HCT116 (cell line): ENCODE measurements around the gene TFDP1. TPM values are rescaled to one million over a fixed set of nuclear protein-coding genes. Genes with fewer than 3 reads are reported as not detected.

Experiments used
- ATAC-seq: fragments of 200-7000 bp; cut with Tn5 transposase; 2 replicates; pipeline ENCODE4 v1.9.1; 2020; ENCODE audit warnings: mild to moderate bottlenecking, moderate library complexity
- BruUV-seq: library from RNA; stranded (reverse); fragments of 400-500 nt; replicated peaks from 2 replicates; lab custom pipeline; 2021; lab: Mats Ljungman, UMichigan
- CTCF ChIA-PET: fragments of 300-600 bp; sonication (Branson Sonifier 250); formaldehyde crosslinking; loops from one replicate; lab custom pipeline; 2021; ENCODE audit warnings: antibody characterized with exemption; lab: Charles Lee
- POLR2A ChIA-PET: fragments of 300-600, 350-600 bp; sonication (Branson Sonifier 250); formaldehyde crosslinking; loops from one replicate; lab custom pipeline; 2021; ENCODE audit warnings: antibody characterized with exemption; lab: Charles Lee
- RAD21 ChIA-PET, 2 experiments: fragments of 300-600 bp; sonication (Branson Sonifier 250); formaldehyde crosslinking; loops; one replicate each; lab custom pipeline; 2023; ENCODE audit warnings: low total read pairs in 2 of 2; ENCODE audit not compliant: uncharacterized antibody in 2 of 2, unreplicated experiment in 2 of 2, low non-redundant PET in 1 of 2; lab: Charles Lee
- DNase-seq: peaks from one replicate; pipeline ENCODE4 v3.0.0-alpha.2; 2010; ENCODE audit warnings: low read depth, low spot score
- H2AFZ ChIP-seq: fragments of 200-600 bp; shearing (Covaris generic), sonication (generic); 2 replicates; pipeline ENCODE4 v1.6.1; 2017; ENCODE audit warnings: low read depth, mixed run types, mixed read lengths, antibody characterized with exemption, low read length; ENCODE audit not compliant: poor library complexity, severe bottlenecking
- H3K27ac ChIP-seq: 2 replicates; pipeline ENCODE4 v1.5.1; 2012; ENCODE audit warnings: low read depth, low read length
- H3K27me3 ChIP-seq: fragments of 200-600 bp; sonication (generic); 2 replicates; pipeline ENCODE4 v1.6.1; 2016; ENCODE audit warnings: mixed run types, low read length, mixed read lengths; ENCODE audit not compliant: insufficient read depth
- H3K36me3 ChIP-seq, 2 experiments: fragments of 200-500 bp in 1 of 2; fragments of 200-600 bp in 1 of 2; sonication (Bioruptor generic) in 1 of 2; sonication (generic) in 1 of 2; 2 replicates each; pipeline versions ENCODE4 v1.5.1 to v1.6.1; 2014 to 2016; ENCODE audit warnings: low read length in 2 of 2, inconsistent platforms in 1 of 2, mixed read lengths in 1 of 2, mixed run types in 1 of 2; ENCODE audit not compliant: insufficient read depth in 2 of 2, control insufficient read depth in 1 of 2
- H3K4me1 ChIP-seq, 2 experiments: fragments of 200-600 bp in 1 of 2; sonication (generic) in 1 of 2; 2 replicates each; pipeline versions ENCODE4 v1.5.1 to v1.6.1; 2012 to 2017; ENCODE audit warnings: low read length in 2 of 2, inconsistent platforms in 1 of 2, mild to moderate bottlenecking in 1 of 2, mixed read lengths in 1 of 2, mixed run types in 1 of 2, moderate library complexity in 1 of 2; ENCODE audit not compliant: insufficient read depth in 2 of 2, control insufficient read depth in 1 of 2
- H3K4me2 ChIP-seq: fragments of 200-600 bp; sonication (generic); 2 replicates; pipeline ENCODE4 v1.6.1; 2017; ENCODE audit warnings: mixed run types, low read length, mixed read lengths
- H3K4me3 ChIP-seq, 2 experiments: fragments of 200-600 bp in 1 of 2; sonication (generic) in 1 of 2; replicated peaks in 1 of 2; 2 replicates each; pipeline ENCODE4 v1.5.1; 2011 to 2016; ENCODE audit warnings: low read length in 2 of 2, control low read depth in 1 of 2, low read depth in 1 of 2, mild to moderate bottlenecking in 1 of 2, mixed read lengths in 1 of 2, mixed run types in 1 of 2
- H3K79me2 ChIP-seq: fragments of 200-600 bp; sonication (generic); 2 replicates; pipeline ENCODE4 v1.6.1; 2017; ENCODE audit warnings: mild to moderate bottlenecking, mixed run types, low read length, moderate library complexity, mixed read lengths; ENCODE audit not compliant: insufficient read depth
- H3K9ac ChIP-seq: fragments of 200-600 bp; sonication (generic); 2 replicates; pipeline ENCODE4 v1.6.1; 2016; ENCODE audit warnings: low read length, mixed read lengths
- H3K9me2 ChIP-seq: fragments of 200-600 bp; sonication (generic), shearing (Covaris generic); 2 replicates; pipeline ENCODE4 v1.6.1; 2017; ENCODE audit warnings: mixed run types, mild to moderate bottlenecking, moderate library complexity; ENCODE audit not compliant: insufficient read depth
- H3K9me3 ChIP-seq, 2 experiments: fragments of 200-500 bp in 1 of 2; fragments of 200-600 bp in 1 of 2; sonication (Bioruptor generic) in 1 of 2; sonication (generic) in 1 of 2; 2 replicates each; pipeline ENCODE4 v1.6.1; 2014 to 2017; ENCODE audit warnings: low read length in 2 of 2, mixed read lengths in 2 of 2, inconsistent platforms in 1 of 2, low read depth in 1 of 2, mild to moderate bottlenecking in 1 of 2, mixed run types in 1 of 2, moderate library complexity in 1 of 2; ENCODE audit not compliant: control insufficient read depth in 1 of 2, insufficient read depth in 1 of 2
- H4K20me1 ChIP-seq: fragments of 200-600 bp; sonication (generic), shearing (Covaris generic); 2 replicates; pipeline ENCODE4 v1.6.1; 2017; ENCODE audit warnings: mixed run types, mild to moderate bottlenecking, moderate library complexity; ENCODE audit not compliant: insufficient read depth
- CBX3 ChIP-seq: IDR thresholded peaks from 2 replicates; pipeline ENCODE4 v1.6.1; 2012; ENCODE audit warnings: low read depth
- CEBPB ChIP-seq: IDR thresholded peaks from 2 replicates; pipeline ENCODE4 v1.6.1; 2012; ENCODE audit warnings: low read depth
- CTCF ChIP-seq, 3 experiments: fragments of 200-600 bp in 1 of 3; sonication (generic) in 1 of 3; IDR thresholded peaks in 2 of 3; conservative IDR thresholded peaks in 1 of 3; 2 replicates each; pipeline ENCODE4 v1.5.1; 2012 to 2017; ENCODE audit warnings: low read depth in 2 of 3, low read length in 2 of 3, antibody characterized with exemption in 1 of 3, borderline replicate concordance in 1 of 3, control low read depth in 1 of 3, mild to moderate bottlenecking in 1 of 3, mixed read lengths in 1 of 3, mixed run types in 1 of 3, moderate library complexity in 1 of 3; ENCODE audit not compliant: insufficient read depth in 1 of 3
- EZH2 ChIP-seq: fragments of 200-600 bp; sonication (generic); IDR thresholded peaks from 2 replicates; pipeline ENCODE4 v1.6.1; 2017; ENCODE audit warnings: antibody characterized with exemption, mixed run types
- FOSL1 ChIP-seq: IDR thresholded peaks from 2 replicates; pipeline ENCODE4 v1.6.1; 2012; ENCODE audit warnings: low read depth
- POLR2A ChIP-seq: IDR thresholded peaks from 2 replicates; pipeline ENCODE4 v1.7.0; 2011; ENCODE audit warnings: borderline replicate concordance; ENCODE audit not compliant: insufficient read depth, insufficient read length; ENCODE audit errors: extremely low read depth
- POLR2AphosphoS5 ChIP-seq: IDR thresholded peaks from 2 replicates; pipeline ENCODE4 v1.6.1; 2011; ENCODE audit warnings: mild to moderate bottlenecking, low read depth, low read length, moderate library complexity
- REST ChIP-seq: IDR thresholded peaks from 2 replicates; pipeline ENCODE4 v1.6.1; 2012; ENCODE audit warnings: low read depth
- SIN3A ChIP-seq: IDR thresholded peaks from 2 replicates; pipeline ENCODE4 v1.6.1; 2012; ENCODE audit warnings: low read depth
- SP1 ChIP-seq: IDR thresholded peaks from 2 replicates; pipeline ENCODE4 v1.6.1; 2012; ENCODE audit warnings: low read depth
- TCF7L2 ChIP-seq: IDR thresholded peaks from 2 replicates; pipeline ENCODE4 v1.7.0; 2011; ENCODE audit warnings: borderline replicate concordance, inconsistent platforms; ENCODE audit not compliant: insufficient read depth, insufficient read length; ENCODE audit errors: extremely low read depth
- YY1 ChIP-seq: IDR thresholded peaks from 2 replicates; pipeline ENCODE4 v1.6.1; 2011; ENCODE audit warnings: low read length, low read depth, moderate library complexity, mild to moderate bottlenecking; ENCODE audit not compliant: insufficient replicate concordance; ENCODE audit errors: extremely low read depth
- ZBTB33 ChIP-seq: IDR thresholded peaks from 2 replicates; pipeline ENCODE4 v1.6.1; 2011; ENCODE audit warnings: mild to moderate bottlenecking, low read length, moderate library complexity; ENCODE audit not compliant: insufficient replicate concordance; ENCODE audit errors: extremely low read depth
- ZFX ChIP-seq: fragments of 450-650 bp; IDR thresholded peaks from 2 replicates; pipeline ENCODE4 v1.6.1; 2017
- ZNF274 ChIP-seq: fragments of 200-500 bp; sonication (Bioruptor generic); IDR thresholded peaks from 2 replicates; pipeline ENCODE4 v1.6.1; 2014; ENCODE audit warnings: mild to moderate bottlenecking, low read depth, low read length, inconsistent platforms
- intact Hi-C: fragments of 100-400 bp; cut with micrococcal nuclease; formaldehyde crosslinking; loops from 2 replicates; pipeline ENCODE4 v1.10.0; 2022
- total RNA-seq: library from RNA; stranded (reverse); gene quantifications from one replicate; pipeline ENCODE4 v1.2.1, GENCODE V29; 2021; ENCODE audit not compliant: unreplicated experiment

Gene TFDP1
- total RNA-seq, 1 experiment from 2014 or later, result 169 TPM

- H2AFZ ChIP-seq, result no peak overlapping the region
- no peak overlapping the region for H3K4me3 ChIP-seq
- H3K27ac ChIP-seq, result no peak overlapping the region
- H3K27me3 ChIP-seq, result no peaks in the 10 kb centered on the region
- H3K79me2 ChIP-seq, result no peaks in the 10 kb centered on the region
- ChIA-PET POLR2A (no interaction called here), CTCF (no interaction called here), RAD21 (no interaction called here)
- H3K4me1 ChIP-seq, result peaks cover 9 to 10% of the 10 kb centered on the region in 2 experiments; a peak in 3 of 4 replicates
- H3K36me3 ChIP-seq, result no peaks in the 10 kb centered on the region
- H3K9me2 ChIP-seq, result no peaks in the 10 kb centered on the region
- H3K4me2 ChIP-seq, result no peak overlapping the region
- TF ChIP-seq ZFX (no peak), REST (no peak), FOSL1 (no peak), CBX3 (no peak), ZBTB33 (no peak), POLR2A (no peak), TCF7L2 (no peak), EZH2 (no peak), ZNF274 (no peak), CTCF (IDR thresholded peaks at IDR 0.05 in 2 of 3, conservative IDR thresholded peaks at IDR 0.05 in 1 of 3; ENCODE audit: borderline replicate concordance in 1 of 3, insufficient read depth in 1 of 3, low read depth in 2 of 3, low read length in 2 of 3) (no peak), CEBPB (no peak), SIN3A (no peak), POLR2AphosphoS5 (no peak), YY1 (no peak), SP1 (no peak)
- ATAC-seq (no peak), DNase-seq (no peak)
- no peaks in the 10 kb centered on the region for H4K20me1 ChIP-seq
- intact Hi-C loops, result no loop called here
- BruUV-seq, result no TSS peak
- no peak overlapping the region for H3K9ac ChIP-seq
- no peaks in the 10 kb centered on the region for H3K9me3 ChIP-seq
Measured at GRCh38 chr13:113651511-113652403, 67.2 kb downstream of the TFDP1 start.
